HG03354 (cell line): ENCODE measurements around the gene HIPK2.

Experiments
- ATAC-seq: cut with Tn5 transposase; IDR thresholded peaks from one replicate; pipeline ENCODE4 v1.9.1; 2021; ENCODE audit warnings: mild to moderate bottlenecking; ENCODE audit not compliant: unreplicated experiment, poor library complexity, severe bottlenecking

HIPK2 gene

DNA sequence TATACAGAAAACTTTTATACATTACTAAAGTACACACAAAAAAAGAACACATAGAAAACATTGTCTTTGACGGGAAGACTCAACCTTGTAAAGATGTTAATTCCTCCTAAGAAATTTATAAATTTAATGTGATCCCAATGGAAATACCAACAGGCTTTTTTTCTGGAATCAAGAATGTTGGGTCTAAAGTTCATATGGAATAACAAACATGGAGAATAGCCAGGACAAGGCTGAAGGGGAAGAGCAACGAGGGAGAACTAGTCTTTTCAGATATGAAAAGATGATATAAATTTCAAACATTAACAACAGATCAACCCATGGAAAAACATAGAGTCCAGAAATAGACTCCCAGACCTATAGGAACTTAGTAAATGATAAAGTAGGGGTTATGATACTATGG lies 19.8 kb downstream of the HIPK2 start:
- ATAC-seq, result no peak

DNA sequence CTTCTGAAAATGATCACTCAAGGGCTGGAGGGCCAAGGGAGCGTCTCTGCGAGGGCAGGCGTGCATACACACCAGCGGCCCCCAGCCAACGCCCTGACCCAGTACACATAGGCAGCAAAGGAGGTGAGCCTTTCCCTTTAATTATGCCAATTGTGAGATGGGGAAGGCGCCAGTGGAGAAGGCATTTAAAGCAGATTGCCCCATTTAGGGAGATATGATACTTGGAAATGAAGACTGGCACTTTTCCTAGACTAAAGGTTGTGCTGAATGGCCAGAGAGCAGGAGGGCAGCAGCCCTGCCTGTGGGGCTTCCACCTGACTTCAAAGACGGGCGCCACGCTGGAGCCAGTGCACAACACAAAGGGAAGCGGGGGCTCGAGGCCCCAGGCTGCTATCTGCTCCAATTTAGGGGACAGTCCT lies 24.1 kb downstream of the HIPK2 start:
- no peak for ATAC-seq

DNA sequence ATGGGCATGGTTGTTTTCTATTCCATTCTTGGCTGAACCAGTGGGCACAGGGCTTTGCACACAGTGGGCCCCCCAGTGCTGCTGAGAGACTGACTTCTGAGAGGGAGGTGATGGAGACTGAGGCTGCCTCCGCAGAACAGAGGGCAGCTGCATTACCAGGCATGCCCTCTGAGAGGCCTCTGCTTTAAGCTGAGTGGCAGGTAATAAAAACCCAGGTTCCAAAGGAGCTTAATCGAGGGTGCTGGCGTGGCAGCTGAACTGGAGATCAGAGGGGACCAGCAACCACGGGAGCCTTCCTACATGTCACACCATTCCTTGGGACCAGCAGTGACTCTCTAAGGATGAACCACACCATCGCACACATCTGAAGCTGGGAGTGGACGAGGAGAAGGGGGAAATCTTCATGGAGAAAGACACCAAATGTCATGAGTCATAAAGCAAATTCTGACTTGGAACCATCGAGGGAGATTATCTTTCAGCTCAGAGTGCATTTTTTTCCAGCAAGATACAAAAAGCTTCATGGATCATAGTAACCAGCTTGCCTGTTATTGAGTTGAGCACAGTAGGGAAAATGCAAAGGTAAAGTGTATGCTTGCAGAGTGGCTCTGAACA lies 24.6 kb downstream of the HIPK2 start:
- no peak for ATAC-seq

DNA sequence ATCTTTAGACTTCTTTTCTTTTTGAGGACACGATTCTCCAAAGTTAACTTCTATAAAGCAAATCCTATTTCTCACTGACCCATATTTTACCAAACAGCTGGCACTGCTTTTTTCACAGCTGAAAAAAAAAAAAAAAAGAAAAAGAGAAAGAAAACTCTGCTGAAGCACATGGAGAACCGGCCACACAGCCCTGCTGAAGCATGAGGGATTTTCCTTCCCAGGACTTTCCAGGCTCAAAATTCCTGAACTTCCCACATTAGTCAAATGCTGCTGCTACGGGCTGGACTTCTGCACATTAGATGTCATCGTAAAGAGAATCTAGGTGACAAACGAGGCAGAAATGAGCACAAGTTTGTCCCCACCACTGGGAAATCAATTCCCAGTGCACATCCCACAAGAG lies 25.2 kb downstream of the HIPK2 start:
- no peak for ATAC-seq

DNA sequence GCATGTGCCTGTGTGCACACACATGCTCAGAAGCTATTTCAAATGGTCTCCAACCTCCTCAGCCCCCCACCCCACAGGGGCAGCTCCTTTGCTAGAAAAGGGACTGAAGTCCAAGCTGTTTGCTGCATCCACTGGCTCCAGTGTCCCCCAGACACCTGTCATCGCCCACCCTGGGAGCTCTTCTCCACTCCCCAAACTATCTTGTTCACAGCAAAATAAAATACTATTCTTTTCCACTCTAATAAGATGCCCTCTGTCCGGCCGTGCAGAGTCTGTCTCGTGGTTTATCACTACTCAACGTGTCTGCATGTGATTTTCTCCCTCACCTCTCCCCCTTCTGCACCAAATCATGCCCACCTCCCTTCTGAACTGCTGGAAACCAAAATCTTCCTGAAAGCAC lies 25.6 kb downstream of the HIPK2 start:
- no peak for ATAC-seq

DNA sequence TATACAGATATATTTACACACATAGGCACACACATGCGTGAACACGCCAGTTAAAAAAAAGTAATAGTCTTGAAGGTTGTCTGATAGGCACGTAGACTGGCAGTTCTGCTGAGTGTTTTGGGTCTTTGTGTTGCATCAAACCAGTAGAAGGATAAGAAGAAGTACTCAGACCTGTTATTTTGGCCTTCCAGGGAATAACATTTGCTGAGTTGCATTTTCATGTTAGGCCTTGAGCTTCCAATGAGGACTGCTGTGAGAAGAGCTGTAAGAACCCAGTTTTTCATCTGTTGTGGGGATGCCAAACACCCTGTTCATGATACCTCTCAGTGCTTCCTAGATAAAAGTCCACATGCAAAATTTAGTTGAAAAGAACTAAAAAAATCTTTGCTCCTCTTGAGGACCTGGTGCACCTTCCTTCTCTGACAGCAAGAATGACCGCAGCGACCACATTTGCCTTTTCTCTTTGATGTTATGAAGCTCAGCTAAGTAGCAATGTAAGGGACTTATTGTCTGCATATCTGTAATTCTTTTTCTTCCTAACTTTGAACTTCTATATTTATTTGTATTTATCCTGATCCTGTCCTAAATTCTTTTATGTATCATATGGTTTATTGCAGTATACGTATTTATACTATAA lies 27.2 kb downstream of the HIPK2 start:
- ATAC-seq, result no peak

DNA sequence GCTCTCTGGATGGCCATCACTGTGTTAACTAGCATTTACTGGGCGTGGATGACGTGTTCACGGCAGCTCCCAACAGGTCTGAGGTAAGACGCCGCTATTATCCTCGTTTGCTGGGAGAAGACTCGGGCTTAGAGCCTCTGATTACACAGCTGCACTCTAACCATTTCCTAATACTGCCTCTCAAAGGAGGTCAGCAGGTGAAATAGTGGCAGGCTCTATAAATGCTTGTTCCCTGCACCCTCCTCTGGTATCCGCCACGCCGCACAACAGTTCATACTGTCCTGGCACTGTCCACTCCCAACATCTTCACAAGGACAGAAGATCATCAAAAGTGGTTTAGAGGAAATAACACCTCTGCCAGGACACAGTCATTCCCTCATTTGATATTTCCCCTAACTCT lies 28.3 kb downstream of the HIPK2 start:
- ATAC-seq, result no peak

DNA sequence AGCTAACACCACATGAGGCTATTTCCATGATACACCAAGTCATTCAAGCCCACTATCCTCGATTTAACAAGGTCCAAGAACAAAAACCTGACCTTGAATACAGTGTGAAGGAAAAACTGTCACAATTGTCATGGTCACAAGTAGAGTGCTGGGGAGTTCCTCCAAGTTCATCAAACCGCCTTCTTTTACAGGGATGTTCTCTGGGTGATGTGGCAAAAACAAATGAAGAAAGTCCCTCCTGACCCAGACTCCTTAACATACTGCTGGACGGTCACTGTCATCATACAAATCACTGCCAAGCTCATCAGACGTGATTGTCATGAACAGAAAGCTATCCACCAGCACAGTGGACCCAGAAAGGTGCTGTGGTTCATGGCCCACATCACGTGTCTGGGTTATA lies 28.9 kb downstream of the HIPK2 start:
- no peak for ATAC-seq

DNA sequence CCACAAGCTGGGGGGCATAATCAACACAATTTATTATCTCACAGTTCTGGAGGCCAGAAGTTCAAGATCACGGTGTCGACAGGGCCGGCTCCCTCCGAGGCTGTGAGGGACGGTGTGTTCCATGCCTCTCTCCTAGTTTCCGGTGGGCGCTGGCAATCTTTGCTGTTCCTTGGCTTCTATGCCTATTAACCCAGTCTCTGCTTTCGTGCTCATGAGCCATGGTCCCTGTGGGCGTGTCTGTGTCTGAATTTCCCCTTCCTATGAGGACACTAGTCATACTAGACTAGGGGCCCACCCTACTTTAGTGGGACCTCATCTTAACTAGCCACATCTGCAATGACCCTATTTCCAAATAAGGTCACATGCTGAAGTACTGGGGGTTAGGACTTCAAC lies 29.4 kb downstream of the HIPK2 start:
- ATAC-seq, result no peak

DNA sequence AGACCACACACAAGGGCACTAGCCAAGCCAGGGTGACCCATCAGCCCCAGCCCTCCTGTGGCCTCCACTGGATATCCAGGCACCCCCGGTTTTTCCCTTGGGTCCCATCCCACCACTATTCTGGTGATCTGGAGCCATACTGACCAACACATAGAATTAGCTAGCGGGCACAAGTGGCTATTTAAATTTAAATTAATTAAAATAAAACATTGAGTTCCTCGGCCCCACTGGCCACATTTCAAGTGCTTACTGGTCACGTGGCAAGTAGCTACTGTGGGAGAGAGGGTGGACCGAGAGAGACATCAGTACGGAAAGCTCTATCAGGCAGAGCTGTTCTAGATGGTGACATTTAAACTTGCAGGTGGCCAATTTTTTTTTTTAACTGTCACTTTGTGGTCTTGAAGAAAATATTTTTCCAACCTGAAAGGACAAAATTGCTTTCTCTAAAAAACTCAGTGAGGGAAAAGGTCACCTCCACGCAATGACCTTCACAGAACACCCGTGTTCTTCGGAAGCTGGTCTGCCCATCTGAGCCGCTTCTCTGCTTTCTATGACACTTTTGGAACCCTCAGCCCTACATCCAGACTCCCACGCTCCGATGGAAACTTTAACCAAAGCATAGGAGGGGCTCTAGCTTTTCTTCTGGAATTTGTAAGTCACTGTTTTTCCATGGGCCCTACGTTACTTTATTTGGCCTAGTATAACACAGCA lies 30.0 kb downstream of the HIPK2 start:
- no peak for ATAC-seq

DNA sequence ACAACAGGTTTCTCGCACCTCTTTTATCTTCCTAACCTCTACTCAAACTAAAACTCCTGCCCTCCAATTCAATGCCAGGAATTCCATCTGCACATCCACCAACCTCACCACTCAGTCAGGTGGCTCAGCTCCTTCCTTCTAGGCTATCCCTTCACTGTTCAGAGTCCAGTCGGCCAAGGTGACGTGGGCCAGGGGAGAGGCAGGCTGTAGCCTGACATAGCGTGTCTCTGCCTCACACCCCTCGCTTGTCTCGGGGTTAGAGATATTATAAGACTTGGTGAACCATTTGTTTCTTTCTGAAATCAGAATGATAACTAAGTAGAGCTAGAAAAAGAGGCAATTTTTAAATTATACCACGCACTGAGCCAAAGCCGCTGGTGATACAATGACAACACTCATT lies 31.1 kb downstream of the HIPK2 start:
- ATAC-seq, result no peak

DNA sequence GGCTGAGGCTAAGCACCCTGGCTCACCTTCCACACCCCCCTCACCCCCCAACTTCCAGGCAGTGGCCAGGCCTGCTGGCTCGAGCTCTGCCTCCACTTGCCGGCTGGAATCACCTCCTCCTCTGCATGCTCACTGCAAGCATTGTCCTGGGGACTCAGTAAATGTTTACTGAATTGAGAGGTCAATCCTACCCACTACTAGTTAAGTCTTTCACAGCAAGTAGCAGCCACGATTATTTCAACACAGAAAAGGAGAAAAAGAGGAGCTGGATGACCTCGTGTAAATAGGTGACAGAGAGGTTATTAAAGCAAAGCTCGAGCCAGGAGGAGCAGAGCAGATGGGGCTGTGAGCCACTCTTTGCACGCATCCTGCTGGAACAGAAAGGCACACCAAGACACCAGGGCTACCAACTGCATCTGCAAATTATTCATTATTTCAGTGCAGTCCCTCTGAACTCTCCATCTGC lies 32.1 kb downstream of the HIPK2 start:
- ATAC-seq, result no peak

DNA sequence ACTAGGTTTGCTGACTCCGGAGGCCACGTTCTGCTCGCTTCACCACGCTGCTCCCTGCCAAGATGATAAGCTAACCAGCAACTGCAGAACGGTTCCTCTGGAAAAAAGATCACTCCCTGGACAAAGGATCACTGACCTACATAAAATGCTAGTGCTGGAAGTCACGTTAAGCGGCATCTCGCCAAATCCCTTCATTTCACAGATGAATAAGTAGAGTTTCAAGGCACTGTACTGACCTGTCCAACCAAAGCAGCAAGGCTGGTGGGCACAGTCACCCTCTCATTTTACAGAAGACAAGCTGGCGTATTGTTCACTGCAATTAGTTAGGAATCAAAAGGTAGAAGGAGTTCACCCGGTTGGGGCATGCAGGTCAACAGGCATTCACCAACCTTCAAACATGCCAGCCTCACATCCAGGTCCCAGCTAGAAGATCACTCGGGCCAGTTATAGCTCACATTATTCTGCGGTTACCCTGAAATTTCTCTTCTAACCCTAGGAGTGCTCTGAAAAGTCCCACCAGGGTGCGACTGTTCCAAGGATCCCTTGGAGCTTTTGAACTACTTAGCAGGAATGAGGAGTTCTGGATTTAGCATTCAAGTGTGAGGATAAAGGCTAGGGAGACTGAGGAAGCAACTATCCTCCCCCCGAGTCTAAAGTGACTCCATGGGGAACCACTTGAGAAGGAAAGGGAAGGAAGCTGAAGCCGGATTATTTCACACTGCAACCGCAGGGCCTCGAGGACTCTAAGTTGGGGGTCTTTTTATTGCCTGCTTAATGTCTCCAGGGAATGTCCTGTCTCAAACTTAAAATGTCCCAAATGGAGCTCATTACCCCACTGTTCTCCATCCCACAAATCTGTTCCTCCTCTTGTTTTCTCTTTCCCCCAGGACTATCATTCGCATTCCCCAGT lies 32.8 kb downstream of the HIPK2 start:
- ATAC-seq, result no peak

DNA sequence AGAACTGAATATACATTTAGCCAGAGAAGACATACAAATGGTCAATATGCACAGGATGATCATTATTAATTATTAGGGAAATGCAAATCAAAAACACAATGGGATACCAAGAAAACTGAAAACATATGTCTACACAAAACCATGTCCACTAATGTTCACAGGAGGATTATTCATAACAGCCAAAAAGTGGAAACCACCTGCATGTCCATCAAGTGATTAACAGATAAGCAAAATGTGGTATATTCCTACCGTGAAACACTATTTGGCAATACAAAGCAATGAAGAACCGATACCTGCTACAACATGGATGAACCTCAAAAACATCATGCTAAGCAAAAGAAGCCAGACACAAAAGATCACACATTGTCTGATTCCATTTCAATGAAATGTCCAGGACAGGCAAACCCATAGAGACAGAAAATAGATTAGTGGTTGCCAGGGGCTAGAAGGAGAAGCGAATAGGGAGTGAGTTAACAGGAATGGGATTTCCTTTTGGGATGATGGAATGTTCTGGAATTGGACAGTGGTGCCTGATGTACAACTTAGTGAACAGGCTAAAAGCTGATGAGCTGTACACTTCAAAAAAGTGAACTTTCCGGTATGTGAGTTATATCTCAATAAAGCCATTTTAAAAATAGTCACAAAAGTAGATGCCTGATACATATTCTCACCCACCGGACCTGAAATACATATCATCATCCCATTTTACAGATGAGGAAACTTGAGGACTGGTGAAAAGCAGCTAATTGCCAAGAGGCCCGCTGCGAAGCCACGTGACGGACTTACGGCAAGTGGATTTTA lies 33.6 kb downstream of the HIPK2 start:
- no peak for ATAC-seq

DNA sequence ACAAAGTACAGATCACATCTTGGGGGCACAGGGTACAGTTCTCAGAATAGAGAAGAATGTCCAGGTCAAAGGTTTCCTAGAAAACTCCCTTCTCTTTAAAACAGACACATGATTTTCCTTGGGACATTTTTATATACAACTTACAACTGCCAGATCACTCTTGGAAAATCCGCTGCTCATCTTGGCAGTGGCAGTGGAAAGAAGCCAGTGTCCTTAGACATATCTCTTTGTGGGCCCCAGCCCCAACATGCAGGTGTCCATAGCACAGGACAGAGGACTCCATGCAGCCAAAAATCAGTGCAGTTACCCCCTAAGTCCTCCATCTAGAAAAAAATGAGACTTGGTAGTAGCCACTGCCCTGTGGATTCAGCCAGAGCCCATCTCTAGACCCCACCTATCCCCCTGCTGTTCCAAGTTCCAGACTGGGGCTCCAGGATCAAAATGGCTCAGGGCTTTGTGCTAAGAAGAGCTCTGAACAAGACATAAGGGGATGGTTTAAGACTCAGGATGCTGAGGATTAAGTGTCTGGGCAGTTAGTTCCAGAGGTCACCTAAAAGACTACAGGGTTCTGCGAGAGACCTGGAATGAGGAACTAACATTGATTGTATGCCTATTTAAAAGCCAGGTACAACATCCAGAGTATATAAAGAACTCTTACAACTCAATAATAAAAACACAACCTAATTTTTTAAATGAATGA lies 34.4 kb downstream of the HIPK2 start:
- no peak for ATAC-seq

DNA sequence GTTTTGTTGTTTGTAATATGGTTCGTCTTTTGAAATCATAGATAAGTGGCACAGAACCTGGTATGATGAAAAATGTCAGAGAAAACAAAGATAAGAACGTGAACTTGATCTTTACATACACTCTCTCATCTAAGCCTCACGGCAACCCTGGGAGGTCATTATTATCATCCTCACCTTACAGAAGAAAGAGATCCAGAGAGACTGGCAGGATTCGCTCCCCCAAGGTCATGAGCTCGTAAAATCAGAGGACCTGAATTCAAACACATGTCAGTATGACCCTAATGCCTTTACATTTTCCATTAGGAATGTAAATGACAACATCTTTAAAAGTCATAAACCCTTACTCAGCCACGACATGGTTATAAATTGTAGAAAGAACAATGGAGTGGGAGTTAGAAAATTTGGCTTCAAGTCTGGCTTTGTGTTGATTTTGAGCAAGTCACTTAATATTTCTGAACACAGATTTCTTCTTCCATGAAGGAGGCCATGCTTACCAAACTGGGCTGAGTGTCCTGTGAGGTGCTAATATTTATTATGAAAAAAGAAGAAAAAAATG lies 35.9 kb downstream of the HIPK2 start:
- ATAC-seq, result no peak

DNA sequence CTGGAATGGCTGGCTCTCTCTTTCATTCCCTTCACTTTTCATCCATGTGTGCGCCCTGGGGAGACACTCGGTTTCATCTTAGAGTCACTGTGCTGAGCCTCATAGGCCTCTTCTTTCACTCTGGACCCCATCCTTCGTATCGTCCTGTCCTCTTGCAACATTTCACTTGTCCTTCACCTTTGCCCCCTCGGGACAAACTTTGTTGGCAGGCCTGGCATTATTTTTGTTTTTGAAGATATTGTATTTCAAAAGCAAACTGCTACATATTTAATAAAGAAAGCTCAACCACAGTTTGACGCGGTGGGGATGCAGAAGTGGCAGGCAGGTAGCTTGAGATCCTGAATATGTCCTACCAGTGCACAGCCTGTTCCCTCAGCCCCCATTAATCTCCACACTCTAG lies 36.6 kb downstream of the HIPK2 start:
- ATAC-seq, result no peak

DNA sequence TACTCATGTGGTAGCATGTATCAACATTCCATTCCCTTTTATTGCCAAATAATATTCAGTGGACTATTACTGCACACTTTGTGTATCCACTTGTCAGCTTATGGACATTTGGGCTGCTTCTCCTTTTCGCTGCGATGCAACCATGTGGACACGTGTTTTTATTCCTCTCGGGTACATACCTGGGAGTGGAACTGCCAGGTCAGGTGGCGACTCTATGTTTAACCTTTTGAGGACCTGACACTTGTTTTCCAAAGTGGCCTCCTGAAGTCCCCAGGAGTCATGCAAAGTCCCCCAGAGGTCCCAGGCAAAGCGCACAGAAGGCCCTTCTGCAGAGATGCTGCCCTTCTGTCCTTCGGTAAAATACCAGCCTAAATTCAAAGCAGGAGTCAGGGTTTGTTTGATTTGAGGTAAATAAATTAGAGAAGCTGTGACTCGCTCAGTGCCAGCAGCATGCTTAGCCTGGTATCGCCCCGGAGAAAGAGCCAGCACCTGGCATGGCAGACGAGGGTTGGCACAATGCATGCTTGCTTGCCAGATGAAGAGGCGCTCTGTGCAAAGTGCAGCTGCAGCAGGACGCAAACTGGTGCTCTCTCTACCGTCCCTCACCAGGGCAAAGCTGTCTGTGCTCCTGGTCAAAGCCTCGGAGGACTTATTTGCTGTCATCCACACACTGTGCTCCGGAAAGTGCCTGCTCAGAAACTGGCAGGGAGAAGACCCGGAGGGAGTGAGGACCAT lies 37.8 kb downstream of the HIPK2 start:
- ATAC-seq, result no peak
